Breast epithelium (tissue), 3 donors: ENCODE measurements around the gene ZGPAT.

ENCODE experiments used
- CTCF ChIP-seq, 3 donors: fragments of 450-650 bp; IDR thresholded peaks; one replicate each; pipeline ENCODE4 v1.5.1; 2016 to 2017; ENCODE audit warnings: antibody characterized with exemption in 3 of 3, mild to moderate bottlenecking in 3 of 3, moderate library complexity in 3 of 3
- POLR2A ChIP-seq: fragments of 450-650 bp; IDR thresholded peaks from one replicate; pipeline ENCODE4 v1.6.1; 2016; ENCODE audit warnings: antibody characterized with exemption, mild to moderate bottlenecking, moderate library complexity

GRCh38 chr20:63714858-63715257 is 7.0 kb downstream of the ZGPAT start:
- TF ChIP-seq CTCF (IDR thresholded peaks at IDR 0.05) (no peak), POLR2A (no peak)
